Lower leg skin (tissue), 3 donors: ENCODE data around the gene FTH1.

Experiments
- CTCF ChIP-seq, 3 donors: fragments of 450-650 bp; IDR thresholded peaks; one replicate each; pipeline ENCODE4 v1.5.1; 2016; ENCODE audit warnings: antibody characterized with exemption in 3 of 3, mild to moderate bottlenecking in 3 of 3, moderate library complexity in 2 of 3
- POLR2A ChIP-seq, 2 donors: fragments of 450-650 bp; IDR thresholded peaks; one replicate each; pipeline ENCODE4 v1.6.1; 2016 to 2017; ENCODE audit warnings: antibody characterized with exemption in 2 of 2, mild to moderate bottlenecking in 1 of 2, moderate library complexity in 1 of 2

DNA sequence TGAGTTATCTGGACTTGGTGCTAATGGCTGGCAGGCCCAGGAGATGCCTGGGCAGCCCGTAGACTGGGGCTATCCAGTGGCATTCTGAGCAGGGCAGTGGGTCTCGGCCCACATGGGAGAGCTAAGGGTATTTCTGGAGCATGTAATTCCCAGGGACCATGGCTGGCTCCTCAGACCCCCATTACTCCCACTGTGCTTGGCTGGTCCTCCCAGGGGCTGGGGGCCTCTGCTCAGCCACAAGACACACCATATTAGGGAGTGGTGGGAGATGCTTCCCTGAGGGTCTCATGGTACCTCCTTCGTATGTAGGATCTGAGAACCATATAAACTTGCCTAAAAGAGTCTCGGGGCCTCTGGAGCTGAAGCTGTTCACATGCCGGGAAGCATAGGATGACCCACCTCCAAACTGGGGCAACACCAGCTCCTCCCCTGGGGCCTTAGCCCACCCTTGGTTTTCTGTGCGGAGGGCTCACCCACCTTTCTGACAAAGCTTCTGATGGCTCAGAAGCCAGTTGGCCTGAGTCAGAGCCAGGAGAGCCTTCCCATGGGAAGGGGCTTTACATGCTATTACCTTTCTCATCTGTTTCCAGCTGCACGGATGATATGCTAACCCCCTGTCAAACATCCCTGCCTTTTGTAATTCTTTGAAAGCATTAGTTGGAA is 9.5 kb upstream of the FTH1 start:
- no peak for TF ChIP-seq CTCF (IDR thresholded peaks at IDR 0.05)
- TF ChIP-seq POLR2A (IDR thresholded peaks at IDR 0.05) = no peak
